Lower lobe of right lung (tissue), 2 donors: ENCODE measurements around the gene TXNRD1. TPM values are rescaled to one million over a fixed set of nuclear protein-coding genes. Genes with fewer than 3 reads are reported as not detected.

Experiments
- ATAC-seq, 2 donors: fragments of 200-7000 bp; cut with Tn5 transposase; one replicate each; pipeline ENCODE4 v1.9.1; 2020 to 2022; ENCODE audit warnings: mild to moderate bottlenecking in 2 of 2, moderate library complexity in 2 of 2
- DNase-seq: peaks from one replicate; pipeline ENCODE4 v3.0.0-alpha.2; 2020
- H3K27ac ChIP-seq: fragments of 200-600 bp; one replicate; pipeline ENCODE4 v1.8.0; 2022
- H3K27me3 ChIP-seq: fragments of 200-600 bp; one replicate; pipeline ENCODE4 v1.8.0; 2022; ENCODE audit warnings: low read depth
- H3K36me3 ChIP-seq: fragments of 200-600 bp; one replicate; pipeline ENCODE4 v1.8.0; 2022; ENCODE audit warnings: mild to moderate bottlenecking
- H3K4me1 ChIP-seq: fragments of 200-600 bp; one replicate; pipeline ENCODE4 v1.8.0; 2022
- H3K4me3 ChIP-seq: fragments of 200-600 bp; one replicate; pipeline ENCODE4 v1.8.0; 2022; ENCODE audit warnings: mild to moderate bottlenecking
- H3K9me3 ChIP-seq: fragments of 200-600 bp; one replicate; pipeline ENCODE4 v1.8.0; 2022
- CTCF ChIP-seq: fragments of 200-600 bp; IDR thresholded peaks from one replicate; pipeline ENCODE4 v1.8.0; 2022; ENCODE audit warnings: antibody characterized with exemption, mild to moderate bottlenecking
- intact Hi-C: fragments of 100-400 bp; cut with DNase I; formaldehyde crosslinking; loops from one replicate; pipeline ENCODE4 v1.11.0; 2022
- total RNA-seq: library from RNA; stranded (reverse); fragmentation: NEBNext Ultra II Directional; extraction: Animal tissue kit (Norgen Biotek cat#: 25700); gene quantifications from one replicate; pipeline ENCODE4 v1.2.1, GENCODE V29; 2021
- donor health status: DM: no; HTN: yes; CAD: no; lungs with severe emphysema.

TXNRD1 gene
- total RNA-seq, 1 donor from 2014 or later, result 144 TPM

GRCh38 chr12:104342635-104343249 lies 127.2 kb downstream of the TXNRD1 start:
- H3K27me3 ChIP-seq, result no peaks in the 10 kb centered on the region
- no peak overlapping the region for H3K4me3 ChIP-seq
- peaks cover 84% of the 10 kb centered on the region for H3K36me3 ChIP-seq
- no peak for DNase-seq
- H3K9me3 ChIP-seq, result no peaks in the 10 kb centered on the region
- no peak for ATAC-seq
- TF ChIP-seq CTCF, result no peak
- no peaks in the 10 kb centered on the region for H3K4me1 ChIP-seq
- H3K27ac ChIP-seq, result no peak overlapping the region
- intact Hi-C loops, result no loop called here

- Histone ChIP-seq H3K4me1 (no peaks in the 10 kb centered on the region), H3K27me3 (no peaks in the 10 kb centered on the region), H3K27ac (no peak overlapping the region), H3K9me3 (no peaks in the 10 kb centered on the region), H3K4me3 (no peak overlapping the region), H3K36me3 (peaks cover 84% of the 10 kb centered on the region)
- intact Hi-C loops, result no loop called here
- no peak for DNase-seq
- ATAC-seq, result no peak
- TF ChIP-seq CTCF, result no peak
Measured at GRCh38 chr12:104344682-104345081, 129.1 kb downstream of the TXNRD1 start.

GRCh38 chr12:104345234-104346066 lies 129.9 kb downstream of the TXNRD1 start:
- TF ChIP-seq CTCF, result no peak
- intact Hi-C loops, result no loop called here
- Histone ChIP-seq H3K27ac (no peak overlapping the region), H3K27me3 (no peaks in the 10 kb centered on the region), H3K9me3 (no peaks in the 10 kb centered on the region), H3K4me1 (no peaks in the 10 kb centered on the region), H3K36me3 (peaks cover 84% of the 10 kb centered on the region), H3K4me3 (no peak overlapping the region)
- ATAC-seq (no peak), DNase-seq (no peak)

- Histone ChIP-seq H3K36me3 (peaks cover 82% of the 10 kb centered on the region), H3K27ac (no peak overlapping the region), H3K4me1 (no peaks in the 10 kb centered on the region), H3K9me3 (no peaks in the 10 kb centered on the region), H3K4me3 (no peak overlapping the region), H3K27me3 (no peaks in the 10 kb centered on the region)
- TF ChIP-seq CTCF, result no peak
- intact Hi-C loops, result no loop called here
- ATAC-seq (no peak), DNase-seq (no peak)
Measured at GRCh38 chr12:104347374-104348075, 131.9 kb downstream of the TXNRD1 start.

GRCh38 chr12:104348283-104348993 lies 132.9 kb downstream of the TXNRD1 start:
- Histone ChIP-seq H3K4me3 (no peak overlapping the region), H3K27ac (no peak overlapping the region), H3K27me3 (no peaks in the 10 kb centered on the region), H3K36me3 (peaks cover 77% of the 10 kb centered on the region), H3K9me3 (no peaks in the 10 kb centered on the region), H3K4me1 (no peaks in the 10 kb centered on the region)
- DNase-seq (no peak), ATAC-seq (no peak)
- no peak for TF ChIP-seq CTCF
- intact Hi-C loops, result no loop called here
